Measurements from ENCODE around the gene FAM107B.

GRCh38 chr10:14533295-14533694 is 241.4 kb downstream of the FAM107B start:
- TF ChIP-seq CTCF (conservative IDR thresholded peaks at IDR 0.05; ENCODE audit: low read depth in 2 of 2) (no peak), EZH2 (IDR thresholded peaks at IDR 0.05; ENCODE audit: low read depth, unreplicated experiment) (no peak), ZNF331 (CRISPR knock-in tag; IDR thresholded peaks at IDR 0.05; ENCODE audit: low read depth) (no peak), EZH2phosphoT487 (IDR thresholded peaks at IDR 0.05; ENCODE audit: unreplicated experiment) (no peak), REST (IDR thresholded peaks at IDR 0.05; ENCODE audit: unreplicated experiment) (no peak), POLR2AphosphoS5 (IDR thresholded peaks at IDR 0.05; ENCODE audit: low read depth) (no peak), CREB1 (CRISPR knock-in tag; IDR thresholded peaks at IDR 0.05; ENCODE audit: low read depth) (no peak), ETS1 (IDR thresholded peaks at IDR 0.05) (no peak), STAT1 (IDR thresholded peaks at IDR 0.05; ENCODE audit: unreplicated experiment) (no peak), JUNB (IDR thresholded peaks at IDR 0.05; ENCODE audit: unreplicated experiment) (no peak), ZNF462 (CRISPR knock-in tag; IDR thresholded peaks at IDR 0.05) (no peak), ZNF114 (CRISPR knock-in tag; IDR thresholded peaks at IDR 0.05) (no peak)

All from GM23338 (cell line).